Neural crest cell (in vitro differentiated cells): ENCODE measurements around the gene ADCY5. TPM values are rescaled to one million over a fixed set of nuclear protein-coding genes. Genes with fewer than 3 reads are reported as not detected.

Source experiments
- DNase-seq: peaks from one replicate; pipeline ENCODE4 v3.0.0; 2021; ENCODE audit warnings: low read depth, mixed read lengths, low spot score
- H3K27ac Mint-ChIP-seq: one replicate; pipeline ENCODE4 v1.8.0; 2021; ENCODE audit warnings: mild to moderate bottlenecking, mixed read lengths; ENCODE audit not compliant: unreplicated experiment
- H3K27me3 Mint-ChIP-seq: 2 replicates; pipeline ENCODE4 v1.8.0; 2021; ENCODE audit warnings: low read depth, mild to moderate bottlenecking, mixed read lengths
- H3K36me3 Mint-ChIP-seq: 2 replicates; pipeline ENCODE4 v1.8.0; 2021; ENCODE audit warnings: low read depth, mild to moderate bottlenecking, mixed read lengths
- H3K4me1 Mint-ChIP-seq: 2 replicates; pipeline ENCODE4 v1.8.0; 2021; ENCODE audit warnings: mixed read lengths
- H3K4me3 Mint-ChIP-seq: one replicate; pipeline ENCODE4 v1.8.0; 2021; ENCODE audit warnings: mild to moderate bottlenecking, mixed read lengths
- H3K9me3 Mint-ChIP-seq: 2 replicates; pipeline ENCODE4 v1.8.0; 2021; ENCODE audit warnings: mixed read lengths
- CTCF ChIP-seq: fragments of 200-600 bp; sonication (generic); conservative IDR thresholded peaks from 2 replicates; pipeline ENCODE4 v1.5.0; 2021; ENCODE audit warnings: antibody characterized with exemption, mild to moderate bottlenecking
- total RNA-seq: library from RNA; stranded (reverse); gene quantifications from 2 replicates; pipeline ENCODE4 v1.2.1, GENCODE V29; 2021

Gene ADCY5
- total RNA-seq, 1 donor from 2014 or later: 2.2 TPM

- no peaks in the 10 kb centered on the region for H3K4me1 Mint-ChIP-seq
- TF ChIP-seq CTCF: no peak
- H3K9me3 Mint-ChIP-seq: no peaks in the 10 kb centered on the region
- no peak for DNase-seq
- no peaks in the 10 kb centered on the region for H3K36me3 Mint-ChIP-seq
- no peaks in the 10 kb centered on the region for H3K27me3 Mint-ChIP-seq
- no peak overlapping the region for H3K4me3 Mint-ChIP-seq
- no peak overlapping the region for H3K27ac Mint-ChIP-seq
Observed at GRCh38 chr3:123486460-123486859, 37.6 kb upstream of the ADCY5 start.

GRCh38 chr3:123485551-123485950 is 36.7 kb upstream of the ADCY5 start:
- Mint-ChIP-seq H3K4me1 (no peaks in the 10 kb centered on the region), H3K9me3 (no peaks in the 10 kb centered on the region), H3K27me3 (no peaks in the 10 kb centered on the region), H3K36me3 (no peaks in the 10 kb centered on the region), H3K27ac (no peak overlapping the region), H3K4me3 (no peak overlapping the region)
- TF ChIP-seq CTCF: no peak
- no peak for DNase-seq

- no peaks in the 10 kb centered on the region for H3K4me1 Mint-ChIP-seq
- H3K9me3 Mint-ChIP-seq: no peaks in the 10 kb centered on the region
- TF ChIP-seq CTCF: no peak
- no peaks in the 10 kb centered on the region for H3K27me3 Mint-ChIP-seq
- no peak overlapping the region for H3K27ac Mint-ChIP-seq
- no peaks in the 10 kb centered on the region for H3K36me3 Mint-ChIP-seq
- no peak for DNase-seq
- H3K4me3 Mint-ChIP-seq: no peak overlapping the region
Observed at GRCh38 chr3:123483146-123483545, 34.3 kb upstream of the ADCY5 start.

- Mint-ChIP-seq H3K4me1 (peaks cover 9% of the 10 kb centered on the region), H3K27ac (no peak overlapping the region), H3K4me3 (no peak overlapping the region), H3K27me3 (no peaks in the 10 kb centered on the region), H3K36me3 (no peaks in the 10 kb centered on the region), H3K9me3 (no peaks in the 10 kb centered on the region)
- TF ChIP-seq CTCF: no peak
- no peak for DNase-seq
Observed at GRCh38 chr3:123481722-123482457, 33.0 kb upstream of the ADCY5 start.

DNA sequence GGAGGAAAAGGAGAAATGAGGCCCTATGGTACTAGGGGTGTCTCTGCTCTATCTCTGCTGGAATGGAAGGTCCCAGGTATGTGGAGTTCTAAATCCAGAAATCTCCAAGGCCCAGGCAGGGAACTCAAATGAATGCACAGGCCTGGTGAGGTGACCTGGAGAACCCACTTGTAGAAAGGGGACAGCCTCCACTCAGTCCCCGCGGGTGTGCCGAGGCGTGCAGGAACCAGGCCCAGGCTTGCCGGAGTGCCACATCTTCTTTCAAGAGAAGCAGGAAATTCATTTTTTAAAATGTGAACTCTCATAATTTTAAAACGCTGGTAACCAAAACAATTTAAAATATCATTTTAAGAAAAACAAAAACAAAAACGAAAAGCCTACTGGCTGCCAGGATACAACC is 32.2 kb upstream of the ADCY5 start:
- H3K27me3 Mint-ChIP-seq: no peaks in the 10 kb centered on the region
- H3K9me3 Mint-ChIP-seq: no peaks in the 10 kb centered on the region
- H3K27ac Mint-ChIP-seq: no peak overlapping the region
- no peak for TF ChIP-seq CTCF
- H3K36me3 Mint-ChIP-seq: no peaks in the 10 kb centered on the region
- DNase-seq: no peak
- no peak overlapping the region for H3K4me3 Mint-ChIP-seq
- peaks cover 9% of the 10 kb centered on the region for H3K4me1 Mint-ChIP-seq
